Hematopoietic multipotent progenitor cell treated with erythropoietin and hydrocortisone succinate and interleukin-3 and kit ligand, for 15 days (in vitro differentiated cells): ENCODE data around the gene ABI1.
"Not testable (repeated sequence)": the region's sequence is repeated elsewhere in the genome, so short reads cannot be mapped to it uniquely, and the experiment has no call there.

ENCODE experiments used
- DNase-seq: peaks from one replicate; pipeline ENCODE4 v3.0.0-alpha.2; 2015; ENCODE audit warnings: low spot score

The ABI1 gene

DNA sequence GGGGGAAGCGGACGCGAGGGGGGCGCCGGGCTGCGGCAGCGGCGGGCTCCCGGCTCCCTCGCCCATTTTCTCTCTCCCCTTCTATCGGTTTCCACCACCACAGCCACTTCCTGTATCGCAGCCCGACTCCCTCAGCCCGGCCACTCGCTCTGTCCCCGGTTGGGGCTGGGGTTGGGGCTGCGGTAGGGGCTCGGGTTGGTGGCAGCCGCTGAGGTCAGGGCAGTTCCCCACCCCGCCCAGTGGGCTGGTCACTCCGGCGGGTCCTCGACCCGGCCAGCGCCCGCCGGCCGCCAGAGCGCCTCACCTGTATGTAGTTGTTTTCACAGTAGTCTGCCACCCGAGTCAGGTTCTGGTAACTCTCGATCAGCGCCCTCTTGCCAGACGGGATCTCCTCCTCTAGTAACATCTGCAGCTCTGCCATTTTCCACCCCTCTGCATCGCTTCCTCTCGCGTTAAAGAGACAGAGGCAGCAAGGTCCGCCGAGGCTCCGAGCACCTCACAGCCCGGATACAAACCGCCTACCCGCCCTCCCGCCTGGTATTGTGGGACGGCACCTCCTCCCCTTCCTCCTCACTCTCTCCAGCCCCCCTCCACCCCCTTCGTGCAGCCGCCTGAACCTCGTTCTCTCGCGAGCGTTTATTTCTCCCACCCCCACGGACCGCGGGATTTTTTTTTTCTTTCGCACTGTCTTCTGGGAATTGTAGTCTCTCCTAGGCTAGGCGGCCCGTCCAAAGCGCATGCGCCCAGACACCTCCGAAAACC is at the start of gene ABI1:
Gene ABI1 (minus strand): TSS at position 516 of the 762 bp plus-strand sequence. CDS start 95 bp downstream, at position 421.
- peak; percentile 99 for DNase-seq

DNA sequence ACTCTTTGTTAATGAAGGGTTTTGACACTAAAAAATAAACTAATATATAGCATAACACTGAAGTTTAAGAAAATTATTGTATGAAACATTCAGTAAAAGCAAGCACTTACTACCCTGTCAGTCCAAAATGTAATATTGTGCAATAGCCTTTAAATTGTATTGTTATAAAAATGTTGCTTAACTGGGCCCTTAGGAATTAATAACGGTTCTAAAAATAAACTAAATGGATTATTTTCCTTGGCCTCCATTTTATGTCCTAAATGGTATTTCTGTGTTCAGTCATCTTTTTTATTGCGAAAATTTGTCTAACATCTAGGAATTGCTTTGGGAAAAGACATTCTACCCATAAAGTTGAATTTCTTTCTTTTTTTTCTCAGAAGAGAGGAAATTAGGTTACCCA is 49.0 kb upstream of the ABI1 start:
- DNase-seq, result no peak

DNA sequence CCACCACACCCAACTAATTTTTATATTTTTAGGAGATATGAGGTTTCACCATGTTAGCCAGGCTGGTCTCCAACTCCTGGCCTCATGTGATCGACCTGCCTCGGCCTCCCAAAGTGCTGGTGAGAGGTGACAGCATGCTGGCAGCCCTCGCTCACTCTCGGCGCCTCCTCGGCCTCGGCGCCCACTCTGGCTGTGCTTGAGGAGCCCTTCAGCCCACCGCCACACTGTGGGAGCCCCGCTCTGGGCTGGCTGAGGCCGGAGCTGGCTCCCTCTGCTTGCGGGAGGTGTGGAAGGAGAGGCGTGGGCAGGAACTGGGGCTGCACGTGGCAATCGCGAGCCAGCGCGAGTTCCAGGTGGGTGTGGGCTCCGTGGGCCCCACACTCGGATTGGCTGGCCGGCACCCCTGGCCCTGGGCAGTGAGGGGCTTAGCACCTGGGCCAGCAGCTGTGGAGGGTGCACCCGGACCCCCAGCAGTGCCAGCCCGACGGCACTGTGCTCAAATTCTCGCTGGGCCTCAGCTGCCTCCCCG is 44.6 kb upstream of the ABI1 start:
- not testable (repeated sequence) for DNase-seq

DNA sequence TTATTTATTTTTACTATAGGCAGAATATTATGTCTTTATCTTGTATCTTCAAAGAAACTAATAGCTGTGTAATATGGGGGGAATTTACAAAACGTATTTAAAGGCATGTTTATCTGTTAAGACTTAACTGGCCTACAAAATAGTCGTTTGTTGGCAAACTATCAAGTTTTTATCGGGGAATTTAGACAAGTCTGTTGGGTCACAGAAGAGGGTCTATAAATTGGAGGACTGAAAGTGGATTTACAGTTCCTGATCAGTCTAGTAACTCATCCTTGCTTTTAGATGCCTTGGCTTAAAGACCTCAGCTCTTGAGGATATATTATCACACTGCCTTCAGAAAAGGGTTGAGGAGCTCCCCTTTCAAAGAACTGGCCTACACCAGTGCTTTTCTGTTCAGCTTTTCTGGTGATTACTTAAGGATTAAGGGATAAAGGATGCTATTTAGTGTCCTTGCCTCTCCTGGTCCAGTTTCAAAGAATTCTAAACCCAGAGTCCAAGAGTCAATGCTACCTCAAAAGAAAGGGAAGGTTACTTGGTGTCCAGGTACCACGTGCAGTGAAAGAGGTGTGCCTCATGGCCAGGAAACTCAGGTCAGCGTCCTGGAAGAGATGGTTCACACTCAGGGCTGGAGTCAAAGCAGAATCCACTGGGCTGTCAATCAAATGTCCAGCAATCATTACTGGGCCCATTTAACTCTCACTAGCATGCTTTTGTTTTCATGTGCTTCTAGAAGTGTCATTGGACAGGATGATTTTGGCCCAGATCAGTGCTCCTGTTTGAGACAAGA is 42.9 kb upstream of the ABI1 start:
- no peak for DNase-seq

DNA sequence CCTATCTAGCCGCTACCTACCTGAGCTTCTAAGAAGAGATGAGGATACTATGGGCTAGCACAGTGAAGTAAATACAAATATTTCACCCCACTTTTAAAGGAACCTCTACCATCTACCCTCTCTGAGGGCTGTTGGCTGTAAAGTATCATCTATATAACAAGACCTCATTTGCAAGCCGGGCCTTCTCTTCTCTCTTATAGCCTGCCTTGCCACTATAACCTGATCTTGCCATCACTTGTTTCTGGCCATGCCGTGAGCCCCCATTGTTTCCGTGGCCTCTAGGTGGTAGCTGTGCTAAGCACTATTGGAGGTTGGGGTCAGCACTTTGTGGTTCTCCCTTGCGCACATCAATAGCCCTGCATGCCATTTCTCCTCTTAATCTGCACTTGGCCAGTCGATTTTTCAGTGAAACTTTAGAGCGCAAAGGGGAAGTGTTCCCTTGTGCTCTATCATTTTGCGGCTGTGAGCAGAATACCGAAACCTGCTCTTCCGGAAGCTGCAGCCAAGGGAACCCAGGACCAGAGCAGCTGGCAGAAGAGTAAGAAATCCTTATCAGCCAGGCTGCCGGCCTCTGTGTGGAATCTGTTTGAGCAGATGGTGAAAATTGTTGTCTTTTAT is 31.7 kb upstream of the ABI1 start:
- not testable (repeated sequence) for DNase-seq

DNA sequence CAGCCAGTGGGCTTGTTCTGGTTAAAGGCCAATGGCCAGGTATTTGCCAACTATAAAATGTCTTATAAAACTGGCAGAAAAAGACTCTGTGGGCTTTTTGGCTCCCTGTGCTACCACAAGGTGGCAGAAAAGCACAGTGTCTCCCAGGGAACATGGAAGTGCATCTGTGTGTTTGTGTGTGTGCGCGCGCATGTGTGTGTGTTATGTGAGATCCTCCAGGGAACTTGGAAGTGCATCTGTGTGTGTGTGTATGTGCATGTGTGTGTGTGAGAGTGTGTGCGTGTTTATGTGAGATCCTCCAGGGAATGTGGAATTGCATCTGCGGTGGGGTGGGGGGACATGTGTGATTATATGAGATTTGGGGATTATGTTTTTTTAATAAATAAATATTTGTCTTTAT is 30.2 kb upstream of the ABI1 start:
- peak; percentile 11 for DNase-seq

DNA sequence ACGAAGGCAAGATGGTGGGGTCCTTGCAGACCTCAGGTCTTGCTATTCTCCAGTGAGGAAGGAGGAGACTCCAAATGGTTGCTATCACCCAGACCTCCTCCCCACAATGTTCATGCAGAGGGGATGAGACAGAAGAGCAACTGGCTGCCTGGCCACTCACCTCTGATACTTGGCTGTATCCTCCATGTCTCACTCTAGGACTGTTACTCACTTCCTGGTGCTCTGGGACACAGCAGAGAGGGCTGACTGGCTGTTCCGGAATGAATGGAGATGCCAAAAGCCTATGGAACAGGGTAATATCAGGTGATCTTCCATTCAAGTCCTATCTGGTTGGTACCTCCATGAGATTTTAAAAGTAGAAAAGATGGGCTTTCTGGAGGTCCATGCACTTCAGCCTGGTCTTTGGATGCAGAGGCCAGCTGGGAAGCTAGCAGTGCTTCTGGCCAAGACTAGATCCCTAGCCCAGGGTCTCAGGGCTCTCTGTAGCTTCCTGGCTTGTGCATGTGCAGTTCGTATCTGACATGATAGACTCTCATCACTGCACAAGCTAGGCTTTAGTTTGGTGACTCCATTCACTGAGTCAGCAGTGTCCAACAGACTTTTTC is 27.0 kb upstream of the ABI1 start:
- no peak for DNase-seq

DNA sequence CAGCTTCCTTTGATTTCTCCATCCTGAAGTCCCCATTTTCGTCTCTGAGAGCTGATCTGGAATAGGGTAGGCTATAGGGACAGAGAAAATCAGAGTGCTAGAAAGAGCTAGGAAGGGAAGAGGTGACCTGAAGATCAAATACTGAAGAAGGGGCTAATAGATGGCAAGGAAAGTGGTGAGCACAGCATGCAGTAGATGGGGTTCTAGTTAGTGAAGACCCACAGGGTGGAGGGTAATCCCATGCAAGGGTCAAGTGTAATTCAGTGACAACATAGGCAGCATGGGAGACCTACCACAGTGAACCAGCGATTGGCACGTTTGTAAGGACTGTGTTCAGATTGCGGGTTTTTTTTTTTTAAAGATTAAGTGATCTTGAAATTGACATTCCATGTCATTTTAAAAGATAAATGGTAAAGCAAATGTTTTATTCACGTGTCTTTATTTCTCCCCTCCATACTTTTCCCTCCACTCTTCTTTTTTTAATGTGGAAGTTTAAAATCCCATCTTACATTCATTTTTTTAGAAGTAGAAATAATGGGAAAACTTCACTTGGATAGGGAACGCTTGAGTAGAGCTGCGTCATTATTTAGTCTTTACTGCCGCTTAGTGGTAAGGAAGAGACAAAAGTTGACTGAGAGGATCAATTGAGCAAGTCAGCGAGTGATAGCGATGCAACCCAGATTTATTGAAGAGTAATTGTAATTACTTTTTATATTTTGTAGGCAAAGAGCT is 21.0 kb upstream of the ABI1 start:
- peak; percentile 67 for DNase-seq

DNA sequence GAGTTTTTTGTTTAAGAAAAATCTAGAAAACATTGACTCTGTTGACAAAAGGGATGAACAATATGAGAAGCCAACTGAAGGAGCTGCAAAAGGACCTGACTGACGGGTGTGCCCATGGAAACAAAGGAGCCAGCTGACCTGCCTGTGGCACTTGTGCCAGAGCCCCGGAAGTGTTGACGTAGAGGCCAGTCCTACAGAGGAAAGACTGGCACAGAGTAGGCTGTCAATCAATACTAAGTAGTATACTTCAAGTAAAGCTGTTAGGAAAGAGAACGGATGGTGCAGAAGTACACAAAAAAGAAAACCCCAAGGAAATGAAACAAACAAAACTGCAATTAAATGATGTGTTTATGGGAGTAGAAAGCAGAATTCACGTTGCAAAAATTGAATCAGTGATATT is 19.0 kb upstream of the ABI1 start:
- no peak for DNase-seq

DNA sequence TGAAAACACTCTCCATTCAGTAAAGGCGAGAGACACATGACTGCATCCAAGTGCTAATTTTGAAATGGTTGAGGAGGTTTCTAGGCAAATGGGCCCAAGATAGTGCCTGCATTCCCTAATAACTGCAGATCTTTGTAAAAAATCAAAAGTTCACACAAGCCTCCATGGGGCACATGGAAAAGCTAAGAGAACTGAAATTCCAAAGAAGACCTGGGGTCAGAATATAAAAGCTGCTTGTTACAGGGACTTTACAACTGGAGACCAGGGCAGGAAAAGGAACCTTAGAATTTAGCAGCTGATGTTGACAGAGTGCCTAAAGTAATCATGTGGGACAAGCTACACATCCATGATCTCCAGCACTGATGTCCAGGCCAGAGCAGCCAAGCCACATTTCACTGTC is 10.0 kb upstream of the ABI1 start:
- no peak for DNase-seq

DNA sequence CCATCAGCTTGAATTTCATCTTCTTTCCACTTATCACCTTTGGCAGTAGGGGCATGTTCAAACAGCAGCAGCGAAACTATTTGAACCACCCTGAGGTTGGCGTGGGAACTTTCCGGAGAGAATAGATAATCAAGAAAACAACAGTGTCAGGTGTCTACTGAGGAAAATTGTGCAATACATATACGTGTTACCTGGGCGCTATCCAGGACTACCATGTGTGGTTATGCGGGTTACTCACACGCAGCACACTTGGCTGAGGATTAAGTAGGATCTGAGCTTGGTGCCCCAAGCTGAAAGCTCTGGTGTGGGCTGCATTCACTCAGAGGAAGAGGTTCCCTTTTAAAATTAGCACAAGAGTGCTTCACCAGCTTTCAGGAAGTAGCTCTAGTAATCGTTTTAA is 8.8 kb upstream of the ABI1 start:
- no peak for DNase-seq

DNA sequence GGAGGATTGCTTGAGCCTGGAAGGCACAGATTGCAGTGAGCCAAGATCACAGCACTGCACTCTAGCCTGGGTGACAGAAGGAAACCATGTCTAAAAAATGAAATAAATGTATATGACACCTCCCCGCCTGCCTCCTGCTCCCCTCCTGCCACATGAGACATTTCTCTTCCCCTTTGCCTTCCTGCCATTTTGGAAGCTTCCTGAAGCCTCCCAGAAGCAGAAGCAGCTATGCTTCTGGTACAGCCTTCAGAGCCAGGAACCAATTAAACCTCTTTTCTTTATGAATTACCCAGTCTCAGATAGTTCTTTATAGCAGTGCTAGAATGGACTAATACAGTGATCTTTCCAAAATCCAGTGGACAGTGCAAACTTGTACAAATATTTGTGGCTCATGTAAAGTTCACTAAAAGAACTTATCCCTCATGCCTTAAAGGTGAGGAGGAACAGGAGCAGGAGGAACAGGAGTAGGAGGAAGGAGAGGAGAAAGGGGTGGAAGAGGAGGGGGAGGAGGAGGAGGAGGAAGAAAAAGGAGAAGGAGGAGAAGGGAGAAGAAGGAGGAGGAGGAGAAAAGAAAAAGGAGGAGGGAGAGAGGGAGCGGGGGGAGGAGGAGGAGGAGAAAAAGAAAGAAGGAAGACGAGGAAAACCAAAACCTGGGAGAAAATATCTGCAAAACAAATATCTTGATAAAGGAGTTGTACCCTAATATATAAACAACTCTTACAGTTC is 2.8 kb upstream of the ABI1 start:
- no peak for DNase-seq

DNA sequence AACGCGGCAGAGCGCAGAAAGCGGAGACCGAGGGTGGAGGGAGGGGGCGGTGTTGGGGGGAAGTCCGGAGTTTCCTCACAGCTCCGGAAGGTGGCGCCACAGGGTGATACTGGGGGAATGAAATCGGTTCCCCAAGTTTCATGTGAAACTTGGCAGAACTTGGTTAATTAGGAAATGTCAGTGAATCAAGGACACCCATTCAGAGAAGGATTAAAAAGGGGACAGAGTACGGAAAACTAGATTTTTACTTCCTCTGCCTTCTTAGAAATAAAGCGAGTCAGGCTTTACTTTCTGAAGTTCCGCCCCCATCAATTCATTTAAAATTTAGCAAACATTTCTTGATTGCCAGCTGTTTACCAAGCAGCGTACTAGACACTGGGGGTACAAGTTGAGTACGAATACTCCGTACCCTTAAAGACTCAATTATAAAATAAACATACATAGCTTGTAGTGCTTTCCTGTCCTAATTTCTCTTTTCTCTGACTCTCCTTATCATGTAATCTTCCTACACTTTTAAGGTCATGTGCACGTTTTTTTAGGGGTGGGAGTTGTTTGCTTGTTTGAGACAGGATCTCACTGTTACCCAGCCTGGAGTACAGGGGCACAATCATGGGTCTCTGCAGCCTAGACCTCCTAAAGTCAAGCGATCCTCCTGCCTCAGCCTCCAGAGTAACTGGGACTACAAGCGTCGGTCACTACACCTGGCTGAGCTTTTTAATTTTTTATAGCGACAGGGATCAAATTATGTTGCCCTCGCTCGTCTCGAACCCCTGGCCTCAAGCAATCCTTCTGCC is 644 bp upstream of the ABI1 start:
- no peak for DNase-seq

DNA sequence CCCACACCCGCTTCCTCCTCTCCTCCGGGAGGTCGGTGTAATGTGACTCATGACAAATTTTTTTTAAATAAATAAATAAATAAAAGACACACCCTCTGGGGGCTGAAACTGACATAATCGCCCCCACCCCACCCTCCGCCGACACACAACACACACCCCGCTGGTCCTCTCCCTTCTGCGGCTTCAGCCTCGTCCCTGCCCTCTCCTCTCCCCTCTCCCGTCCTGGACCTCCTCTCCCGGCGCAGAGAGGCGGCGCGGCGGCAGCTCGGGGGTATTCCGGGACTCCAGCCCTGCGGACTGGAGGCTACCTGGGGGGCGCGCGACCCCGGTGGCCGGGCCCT is 686 bp downstream of the ABI1 start:
- DNase-seq, result peak; percentile 61

DNA sequence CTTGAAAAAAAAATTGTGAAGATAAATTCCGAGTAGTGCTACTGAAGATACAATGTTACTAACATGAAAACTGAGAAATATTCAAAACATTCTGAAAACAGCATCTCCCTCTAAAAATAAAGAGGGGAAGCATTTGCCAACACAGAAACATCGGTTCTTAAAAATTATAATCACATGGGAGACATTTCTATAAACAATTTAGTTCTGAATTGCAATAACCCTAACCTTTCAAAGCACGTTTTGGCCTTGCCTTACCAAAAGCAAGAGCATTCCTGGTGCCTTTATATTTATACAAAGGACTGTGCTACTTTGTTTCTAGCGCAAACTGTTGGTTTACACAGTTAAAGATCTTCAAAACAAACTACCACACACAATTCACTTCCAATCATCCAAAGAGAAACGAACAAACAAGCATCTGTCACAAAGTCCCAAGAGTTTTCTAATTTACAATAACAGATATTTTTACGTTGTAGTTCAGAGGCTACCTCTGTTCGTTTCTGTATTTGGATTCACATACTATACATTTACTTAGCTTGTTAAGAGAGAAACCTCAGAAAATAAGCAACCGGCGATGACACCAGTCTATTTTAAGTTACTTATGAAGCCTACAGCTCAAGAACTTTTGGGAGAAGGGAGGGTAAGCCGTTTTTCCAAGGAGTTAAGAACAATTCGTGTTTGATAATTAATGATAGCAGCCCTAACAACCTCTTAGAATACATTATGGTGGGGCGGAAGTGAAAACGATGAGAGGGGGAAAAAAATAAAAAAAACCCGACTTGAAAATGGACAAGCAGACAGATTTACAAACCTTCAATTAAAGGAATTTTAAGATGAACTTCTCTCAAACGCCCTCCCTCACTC is 1.3 kb downstream of the ABI1 start:
- peak; percentile 34 for DNase-seq

DNA sequence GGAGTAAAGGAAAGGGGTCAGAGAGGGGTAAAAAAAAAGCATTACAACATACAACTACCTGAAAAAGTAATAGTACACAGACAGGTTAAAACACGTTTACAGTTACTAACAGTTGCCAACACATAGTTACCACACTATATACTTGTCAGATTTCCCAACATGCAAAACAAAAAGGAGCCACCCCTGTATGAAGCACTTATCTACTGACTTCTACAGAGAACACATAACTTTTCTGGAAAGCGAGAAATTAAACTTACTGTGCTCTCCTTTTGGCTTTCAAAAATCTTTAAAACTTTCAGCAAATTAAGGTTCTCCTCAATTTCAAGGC is 2.1 kb downstream of the ABI1 start:
- DNase-seq, result peak; percentile 27

DNA sequence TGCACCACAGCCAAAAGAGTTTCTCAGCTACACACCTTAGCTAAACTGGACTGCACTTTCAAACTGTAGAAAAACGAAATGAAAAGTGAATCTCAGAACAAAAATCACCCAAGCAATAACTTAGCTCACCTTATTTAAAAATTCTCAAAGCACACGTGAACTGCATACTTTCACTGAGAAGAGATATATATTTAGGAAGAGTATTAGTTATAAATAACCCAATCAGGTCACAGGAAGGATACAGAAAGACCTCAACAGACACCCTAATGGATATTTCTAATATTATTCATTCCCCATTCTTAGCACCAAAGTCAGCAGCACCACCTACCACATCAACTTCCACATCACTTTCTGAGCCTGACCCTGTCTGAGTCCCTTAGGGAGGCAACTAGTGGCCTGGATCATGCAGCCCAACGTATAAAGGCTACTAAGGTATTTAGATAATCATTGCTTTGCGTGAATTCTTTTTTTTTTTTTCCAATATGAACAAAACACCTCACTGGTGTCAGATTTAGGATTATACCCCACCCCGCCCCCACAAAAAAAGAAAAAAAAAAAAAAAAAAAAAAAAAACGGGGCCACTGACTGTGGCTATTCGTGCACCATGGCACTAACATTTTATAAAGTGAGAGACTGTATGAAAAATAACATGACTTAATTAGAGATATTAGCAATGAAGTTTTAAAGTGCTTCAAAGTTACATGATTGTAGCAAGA is 2.6 kb downstream of the ABI1 start:
- DNase-seq, result no peak

DNA sequence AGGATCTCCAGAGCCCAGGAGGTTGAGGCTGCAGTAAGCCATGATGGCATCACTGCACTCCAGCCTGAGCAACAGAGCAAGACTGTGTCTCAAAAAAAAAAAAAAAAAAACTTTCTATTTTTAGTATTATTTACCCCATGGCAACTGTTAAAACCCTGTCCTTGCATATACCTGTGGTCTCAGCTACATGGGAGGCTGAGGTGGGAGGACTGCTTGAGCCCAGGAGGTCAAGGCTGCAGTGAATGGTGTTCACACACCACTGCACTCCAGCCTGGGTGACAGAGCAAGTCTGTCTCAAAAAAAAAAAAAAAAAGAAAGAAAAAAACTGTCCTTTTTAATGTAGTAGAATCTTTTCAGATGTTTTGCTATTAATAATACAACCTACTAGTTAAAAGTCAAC is 3.2 kb downstream of the ABI1 start:
- not testable (repeated sequence) for DNase-seq

DNA sequence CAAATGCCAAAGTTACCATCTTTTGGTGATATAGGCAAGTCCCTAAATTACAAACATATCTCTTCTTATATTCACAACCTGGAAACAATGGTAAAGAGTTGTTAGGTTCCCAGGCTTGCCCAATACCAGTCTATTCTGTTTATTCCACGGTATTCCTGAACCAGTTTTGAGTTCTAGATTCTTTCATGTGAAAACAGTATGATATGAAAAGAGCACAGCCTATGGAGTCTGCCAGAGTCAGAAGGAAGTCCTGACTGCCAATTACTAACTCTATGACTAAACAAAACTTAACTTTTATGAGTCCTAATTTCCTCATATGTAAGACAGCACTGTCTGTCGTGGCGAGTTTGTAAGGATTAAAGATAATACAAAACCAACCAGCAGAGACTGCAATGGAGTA is 5.6 kb downstream of the ABI1 start:
- no peak for DNase-seq
